K562 (cell line): ENCODE results near the gene C9orf50. TPM values are rescaled to one million over a fixed set of nuclear protein-coding genes. Genes with fewer than 3 reads are reported as not detected.

Experiments
- ADNP ChIP-seq: fragments of 200-800 bp; sonication (Bioruptor generic); IDR thresholded peaks from 2 replicates; pipeline ENCODE4 v1.6.1; 2016; ENCODE audit warnings: missing genetic modification characterization, missing compliant biosample characterization
- NCOA2 ChIP-seq, 2 experiments: fragments of 450-650 bp; IDR thresholded peaks; 2 replicates each; pipeline ENCODE4 v1.6.1; 2018; ENCODE audit warnings: mild to moderate bottlenecking in 2 of 2, moderate library complexity in 1 of 2; ENCODE audit not compliant: partially characterized antibody in 2 of 2
- PRMT5 ChIP-seq: sonication (generic); formaldehyde crosslinking; IDR thresholded peaks from 2 replicates; pipeline ENCODE4 v1.5.0; 2020; ENCODE audit warnings: missing genetic modification reagents
- STAG1 ChIP-seq: sonication (generic); formaldehyde crosslinking; IDR thresholded peaks from 2 replicates; pipeline ENCODE4 v1.5.0; 2020; ENCODE audit warnings: missing genetic modification reagents, borderline replicate concordance
- ZBTB33 ChIP-seq: sonication (generic); formaldehyde crosslinking; IDR thresholded peaks from 2 replicates; pipeline ENCODE4 v1.8.1; 2023; ENCODE audit warnings: mild to moderate bottlenecking, missing genetic modification reagents
- ZNF280A ChIP-seq: fragments of 450-650 bp; IDR thresholded peaks from 2 replicates; pipeline ENCODE4 v1.6.1; 2018; ENCODE audit warnings: mild to moderate bottlenecking, low read depth; ENCODE audit not compliant: partially characterized antibody
- ZNF324 ChIP-seq: fragments of 250-450 bp; sonication (Bioruptor Pico); IDR thresholded peaks from 2 replicates; pipeline ENCODE4 v1.4.0; 2020; ENCODE audit warnings: mild to moderate bottlenecking
- ZZZ3 ChIP-seq: fragments of 450-650 bp; IDR thresholded peaks from 2 replicates; pipeline ENCODE4 v1.6.1; 2016; ENCODE audit warnings: antibody characterized with exemption, mild to moderate bottlenecking, moderate library complexity
- polyA plus RNA-seq, 8 experiments: library from polyadenylated mRNA; depleted of rRNA in 4 of 8; stranded (reverse) in 5 of 8; unstranded in 3 of 8; fragments of >200 nt; fragmentation: Nextera tagmentation in 2 of 8; fragmentation: Illumina TruSeq in 1 of 8; extraction: Ambion mirVana in 2 of 8; extraction: Trizol in 1 of 8; gene quantifications; 2 replicates each; pipeline versions ENCODE4 v1.2.1 to v1.2.3, GENCODE V29; 2011 to 2014; ENCODE audit warnings: inconsistent platforms in 1 of 8, missing spikeins in 1 of 8
- total RNA-seq, 7 experiments: library from RNA; depleted of rRNA in 6 of 7; stranded (reverse); fragments of >200 nt in 6 of 7; fragmentation: Illumina TruSeq in 2 of 7; extraction: Trizol in 2 of 7; gene quantifications; 2 replicates each; pipeline versions ENCODE4 v1.2.1 to v1.2.3, GENCODE V29; 2011 to 2021; ENCODE audit warnings: low replicate concordance in 1 of 7
- TF ChIP-seq, protein P1 (sequence below): IDR thresholded peaks from 2 replicates; pipeline ENCODE4 v1.6.1; 2014; ENCODE audit warnings: antibody characterized with exemption
- TF ChIP-seq, protein P2 (sequence below): fragments of 250-450 bp; sonication (Bioruptor Pico); IDR thresholded peaks from 2 replicates; pipeline ENCODE4 v1.6.1; 2021; ENCODE audit warnings: mild to moderate bottlenecking
- TF ChIP-seq, protein P3 (sequence below), 3 experiments: fragments of 200-800 bp in 1 of 3; sonication (Bioruptor generic) in 1 of 3; sonication (generic) in 1 of 3; formaldehyde crosslinking in 1 of 3; IDR thresholded peaks; 2 replicates each; pipeline versions ENCODE4 v1.6.1 to v1.8.0; 2016 to 2022; ENCODE audit warnings: mild to moderate bottlenecking in 2 of 3, missing compliant biosample characterization in 2 of 3, missing genetic modification characterization in 2 of 3, missing genetic modification reagents in 1 of 3
- TF ChIP-seq, protein P4 (sequence below), 2 experiments: fragments of 450-650 bp; conservative IDR thresholded peaks; 2 replicates each; pipeline ENCODE4 v1.6.1; 2017; ENCODE audit warnings: mild to moderate bottlenecking in 2 of 2, moderate library complexity in 2 of 2

Gene C9orf50
- total and polyA plus RNA-seq, 9 of the 15 experiments (the other 6 are each of a cell fraction or from before 2014, with no cell fraction given) = not detected

DNA sequence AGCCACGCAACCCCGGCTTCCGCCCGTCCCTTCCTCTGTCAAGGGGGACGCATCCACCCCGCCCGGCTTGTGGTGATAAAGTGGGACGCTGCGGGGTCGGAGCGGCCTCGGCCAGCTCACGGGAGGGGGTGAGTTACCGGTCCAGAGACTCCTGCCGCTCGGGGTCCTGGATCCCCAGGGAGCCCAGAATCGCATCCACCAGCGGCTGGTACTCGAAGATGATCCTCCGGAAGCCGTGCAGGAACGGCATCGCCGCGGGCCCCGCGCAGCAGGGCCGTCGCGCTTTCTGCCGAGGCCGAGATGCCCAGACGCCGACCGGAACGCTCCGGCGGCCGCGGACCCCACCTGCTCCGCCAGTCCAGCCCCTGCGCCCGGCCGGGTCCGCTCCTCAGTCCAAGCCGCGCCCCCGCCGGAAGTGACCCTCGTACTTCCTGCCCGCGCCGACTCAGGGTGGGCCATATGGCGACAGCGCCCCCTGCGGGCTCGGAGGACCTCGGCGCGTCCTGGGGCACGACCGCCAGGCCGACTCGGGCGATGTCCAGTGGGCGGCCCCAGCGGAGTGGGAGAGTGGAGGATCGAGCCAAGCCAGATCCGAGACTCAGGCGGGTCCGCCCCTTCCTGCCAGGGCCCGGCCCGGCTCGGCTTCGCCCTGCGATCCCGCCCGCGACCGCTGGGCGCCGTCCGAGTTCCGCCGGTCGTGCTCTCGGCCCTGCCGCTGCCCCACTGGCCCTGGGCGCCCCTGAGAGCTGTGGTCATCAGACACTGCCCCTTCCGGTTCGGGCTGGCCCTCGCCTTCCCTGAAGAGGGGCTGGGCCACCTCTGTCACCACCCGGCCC, 21.1 kb upstream of the C9orf50 start, which contains the start of gene ASB6 (continued):
- TF ChIP-seq ZBTB33 (CRISPR knock-in tag) (peak; percentile 93), ZNF324 (CRISPR knock-in tag) (no peak), NCOA2 (IDR thresholded peaks at IDR 0.05; ENCODE audit: partially characterized antibody in 2 of 2) (no peak), ZZZ3 (no peak), PRMT5 (CRISPR knock-in tag) (no peak), STAG1 (CRISPR knock-in tag) (peak; percentile 92), ZNF280A (no peak), ADNP (tag) (no peak)
- TF ChIP-seq, protein P1, sequence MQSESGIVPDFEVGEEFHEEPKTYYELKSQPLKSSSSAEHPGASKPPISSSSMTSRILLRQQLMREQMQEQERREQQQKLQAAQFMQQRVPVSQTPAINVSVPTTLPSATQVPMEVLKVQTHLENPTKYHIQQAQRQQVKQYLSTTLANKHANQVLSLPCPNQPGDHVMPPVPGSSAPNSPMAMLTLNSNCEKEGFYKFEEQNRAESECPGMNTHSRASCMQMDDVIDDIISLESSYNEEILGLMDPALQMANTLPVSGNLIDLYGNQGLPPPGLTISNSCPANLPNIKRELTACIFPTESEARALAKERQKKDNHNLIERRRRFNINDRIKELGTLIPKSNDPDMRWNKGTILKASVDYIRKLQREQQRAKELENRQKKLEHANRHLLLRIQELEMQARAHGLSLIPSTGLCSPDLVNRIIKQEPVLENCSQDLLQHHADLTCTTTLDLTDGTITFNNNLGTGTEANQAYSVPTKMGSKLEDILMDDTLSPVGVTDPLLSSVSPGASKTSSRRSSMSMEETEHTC = no peak
- TF ChIP-seq, protein P2, sequence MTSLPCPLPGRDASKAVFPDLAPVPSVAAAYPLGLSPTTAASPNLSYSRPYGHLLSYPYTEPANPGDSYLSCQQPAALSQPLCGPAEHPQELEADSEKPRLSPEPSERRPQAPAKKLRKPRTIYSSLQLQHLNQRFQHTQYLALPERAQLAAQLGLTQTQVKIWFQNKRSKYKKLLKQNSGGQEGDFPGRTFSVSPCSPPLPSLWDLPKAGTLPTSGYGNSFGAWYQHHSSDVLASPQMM (CRISPR knock-in tag) = no peak
- TF ChIP-seq, protein P3, sequence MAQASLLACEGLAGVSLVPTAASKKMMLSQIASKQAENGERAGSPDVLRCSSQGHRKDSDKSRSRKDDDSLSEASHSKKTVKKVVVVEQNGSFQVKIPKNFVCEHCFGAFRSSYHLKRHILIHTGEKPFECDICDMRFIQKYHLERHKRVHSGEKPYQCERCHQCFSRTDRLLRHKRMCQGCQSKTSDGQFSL (CRISPR knock-in tag; IDR thresholded peaks at IDR 0.05) = no peak
- TF ChIP-seq, protein P3 (tag; IDR thresholded peaks at IDR 0.05) = no peak
- TF ChIP-seq, protein P4, sequence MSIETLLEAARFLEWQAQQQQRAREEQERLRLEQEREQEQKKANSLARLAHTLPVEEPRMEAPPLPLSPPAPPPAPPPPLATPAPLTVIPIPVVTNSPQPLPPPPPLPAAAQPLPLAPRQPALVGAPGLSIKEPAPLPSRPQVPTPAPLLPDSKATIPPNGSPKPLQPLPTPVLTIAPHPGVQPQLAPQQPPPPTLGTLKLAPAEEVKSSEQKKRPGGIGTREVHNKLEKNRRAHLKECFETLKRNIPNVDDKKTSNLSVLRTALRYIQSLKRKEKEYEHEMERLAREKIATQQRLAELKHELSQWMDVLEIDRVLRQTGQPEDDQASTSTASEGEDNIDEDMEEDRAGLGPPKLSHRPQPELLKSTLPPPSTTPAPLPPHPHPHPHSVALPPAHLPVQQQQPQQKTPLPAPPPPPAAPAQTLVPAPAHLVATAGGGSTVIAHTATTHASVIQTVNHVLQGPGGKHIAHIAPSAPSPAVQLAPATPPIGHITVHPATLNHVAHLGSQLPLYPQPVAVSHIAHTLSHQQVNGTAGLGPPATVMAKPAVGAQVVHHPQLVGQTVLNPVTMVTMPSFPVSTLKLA (conservative IDR thresholded peaks at IDR 0.05) = peak; percentile 66 to 91
